Dermis microvascular lymphatic vessel endothelial cell (primary cell): ENCODE data around the gene SPTBN5. TPM values are rescaled to one million over a fixed set of nuclear protein-coding genes. Genes with fewer than 3 reads are reported as not detected.

Experiments used
- DNase-seq, 2 donors: peaks; one replicate each; pipeline versions ENCODE4 v3.0.0 to v3.0.0-alpha.2; 2010; ENCODE audit warnings: low read depth in 2 of 2
- total RNA-seq: library from RNA; depleted of rRNA; stranded (reverse); fragments of >200 nt; gene quantifications from 2 replicates; pipeline ENCODE4 v1.2.1, GENCODE V29; 2014

SPTBN5 gene
- total RNA-seq, 1 donor from 2014 or later: 2.7 TPM

- DNase-seq: peak in 1 of 2 donors; percentile 57
These were observed 32.6 kb upstream of the SPTBN5 start for GRCh38 chr15:41926185-41927056.

- DNase-seq: no peak
These were observed 31.3 kb upstream of the SPTBN5 start for GRCh38 chr15:41925086-41925608.

- DNase-seq: no peak
These were observed 29.6 kb upstream of the SPTBN5 start for GRCh38 chr15:41923401-41923997.

- no peak for DNase-seq
These were observed 28.5 kb upstream of the SPTBN5 start for GRCh38 chr15:41922353-41922752.

GRCh38 chr15:41921639-41922038 lies 27.8 kb upstream of the SPTBN5 start:
- no peak for DNase-seq

GRCh38 chr15:41921167-41921566 lies 27.3 kb upstream of the SPTBN5 start:
- no peak for DNase-seq

- DNase-seq: peak; percentile 87 to 97
These were observed 26.2 kb upstream of the SPTBN5 start for GRCh38 chr15:41919954-41920538.

GRCh38 chr15:41919201-41919820 lies 25.5 kb upstream of the SPTBN5 start:
- no peak for DNase-seq

GRCh38 chr15:41918506-41919126 lies 24.8 kb upstream of the SPTBN5 start:
- no peak for DNase-seq

- peak; percentile 59 to 87 for DNase-seq
These were observed 24.0 kb upstream of the SPTBN5 start for GRCh38 chr15:41917767-41918430.

GRCh38 chr15:41915255-41915994 lies 21.6 kb upstream of the SPTBN5 start:
- no peak for DNase-seq

- DNase-seq: no peak
These were observed 20.6 kb upstream of the SPTBN5 start for GRCh38 chr15:41914411-41914810.

GRCh38 chr15:41913256-41913655 lies 19.4 kb upstream of the SPTBN5 start:
- no peak for DNase-seq

- DNase-seq: no peak
These were observed 18.0 kb upstream of the SPTBN5 start for GRCh38 chr15:41911691-41912345.

GRCh38 chr15:41908736-41909461 lies 15.0 kb upstream of the SPTBN5 start:
- DNase-seq: no peak

GRCh38 chr15:41907141-41907540 lies 13.3 kb upstream of the SPTBN5 start:
- no peak for DNase-seq

- DNase-seq: no peak
These were observed 12.8 kb upstream of the SPTBN5 start for GRCh38 chr15:41906608-41907007.

GRCh38 chr15:41905036-41905793 lies 11.4 kb upstream of the SPTBN5 start:
- no peak for DNase-seq
